OCI-LY7 (cell line): ENCODE results near the gene KRT79. TPM values are rescaled to one million over a fixed set of nuclear protein-coding genes. Genes with fewer than 3 reads are reported as not detected.

Source experiments
- BruUV-seq: library from RNA; stranded (reverse); fragments of 400-500 nt; replicated peaks from 2 replicates; lab custom pipeline; 2021; lab: Mats Ljungman, UMichigan
- CTCF ChIA-PET: fragments of 300-600 bp; sonication (Branson Sonifier 250); formaldehyde crosslinking; loops from one replicate; lab custom pipeline; 2022; ENCODE audit warnings: antibody characterized with exemption; ENCODE audit not compliant: unreplicated experiment; lab: Charles Lee
- POLR2A ChIA-PET: fragments of 300-600 bp; sonication (Branson Sonifier 250); formaldehyde crosslinking; loops from one replicate; lab custom pipeline; 2022; ENCODE audit warnings: antibody characterized with exemption; lab: Charles Lee
- DNase-seq: peaks from one replicate; pipeline ENCODE4 v3.0.0-alpha.2; 2015; ENCODE audit warnings: low spot score
- H2AFZ ChIP-seq: fragments of 200-600 bp; sonication (generic), shearing (Covaris generic); 2 replicates; pipeline ENCODE4 v1.6.1; 2014; ENCODE audit warnings: mild to moderate bottlenecking, antibody characterized with exemption, low read length, moderate library complexity
- H3K27ac ChIP-seq: fragments of 200-600 bp; sonication (generic); 2 replicates; pipeline ENCODE4 v1.5.1; 2014; ENCODE audit warnings: mixed run types, low read depth, mild to moderate bottlenecking, moderate library complexity, low read length, inconsistent platforms; ENCODE audit not compliant: poor library complexity, severe bottlenecking
- H3K36me3 ChIP-seq: fragments of 200-600 bp; sonication (generic); 2 replicates; pipeline ENCODE4 v1.6.1; 2014; ENCODE audit warnings: mild to moderate bottlenecking, antibody characterized with exemption, low read length, moderate library complexity, mixed read lengths; ENCODE audit not compliant: insufficient read depth
- H3K4me1 ChIP-seq: fragments of 200-600 bp; sonication (generic); 2 replicates; pipeline ENCODE4 v1.5.1; 2014; ENCODE audit warnings: mild to moderate bottlenecking, low read length; ENCODE audit not compliant: insufficient read depth, poor library complexity, severe bottlenecking
- H3K4me2 ChIP-seq: fragments of 200-600 bp; sonication (generic); 2 replicates; pipeline ENCODE4 v1.6.1; 2014; ENCODE audit warnings: mild to moderate bottlenecking, low read length
- H3K4me3 ChIP-seq: fragments of 200-600 bp; sonication (generic); 2 replicates; pipeline ENCODE4 v1.5.1; 2014; ENCODE audit warnings: mild to moderate bottlenecking, low read depth, low read length; ENCODE audit not compliant: poor library complexity, severe bottlenecking
- H3K79me2 ChIP-seq: fragments of 200-600 bp; sonication (generic); 2 replicates; pipeline ENCODE4 v1.6.1; 2016; ENCODE audit warnings: low read depth, mild to moderate bottlenecking, low read length, moderate library complexity, mixed read lengths; ENCODE audit not compliant: insufficient read depth
- H3K9me2 ChIP-seq: fragments of 200-600 bp; sonication (generic); 2 replicates; pipeline ENCODE4 v1.6.1; 2016; ENCODE audit warnings: mild to moderate bottlenecking, low read length, mixed read lengths; ENCODE audit not compliant: insufficient read depth
- H3K9me3 ChIP-seq: fragments of 200-600 bp; sonication (generic); 2 replicates; pipeline ENCODE4 v1.6.1; 2014; ENCODE audit warnings: mild to moderate bottlenecking, mixed run types, low read length, mixed read lengths
- H4K20me1 ChIP-seq: fragments of 200-600 bp; sonication (generic); 2 replicates; pipeline ENCODE4 v1.6.1; 2014; ENCODE audit warnings: mild to moderate bottlenecking, antibody characterized with exemption, low read length, moderate library complexity, mixed read lengths; ENCODE audit not compliant: insufficient read depth
- CTCF ChIP-seq: fragments of 200-600 bp; sonication (generic); conservative IDR thresholded peaks from 2 replicates; pipeline ENCODE4 v1.5.1; 2014; ENCODE audit warnings: mild to moderate bottlenecking, antibody characterized with exemption, low read length, moderate library complexity, mixed read lengths
- EZH2phosphoT487 ChIP-seq: fragments of 200-600 bp; sonication (generic); IDR thresholded peaks from 2 replicates; pipeline ENCODE4 v1.6.1; 2018; ENCODE audit warnings: low read depth, borderline replicate concordance, mild to moderate bottlenecking, mixed run types, antibody characterized with exemption, low read length, moderate library complexity, mixed read lengths
- intact Hi-C: fragments of 100-400 bp; cut with micrococcal nuclease; formaldehyde crosslinking; loops from one replicate; pipeline ENCODE4 v1.10.0; 2022; ENCODE audit not compliant: unreplicated experiment
- total RNA-seq, 2 experiments: library from RNA; depleted of rRNA in 1 of 2; stranded (reverse); fragments of >200 nt in 1 of 2; shearing (Covaris generic) in 1 of 2; gene quantifications; 2 replicates each; pipeline ENCODE4 v1.2.3, GENCODE V29; 2014 to 2022

The KRT79 gene
- total RNA-seq, 2 experiments from 2014 or later = not detected

GRCh38 chr12:52774629-52775250 lies 59.4 kb downstream of the KRT79 start:
- ChIA-PET CTCF (no interaction called here), POLR2A (interaction anchor here (0.6 to 0.7 kb wide), 2 partner anchors 52 to 1782 kb away, joined by 3 to 4 read pairs; no protein-coding TSS in a partner anchor)
- Histone ChIP-seq H3K4me2 (no peak overlapping the region), H3K4me1 (no peaks in the 10 kb centered on the region), H4K20me1 (no peaks in the 10 kb centered on the region; the same call in 1 of the 2 replicates), H3K27ac (no peak overlapping the region), H3K9me2 (no peaks in the 10 kb centered on the region), H3K79me2 (no peaks in the 10 kb centered on the region), H2AFZ (no peak overlapping the region), H3K4me3 (no peak overlapping the region), H3K9me3 (no peaks in the 10 kb centered on the region), H3K36me3 (no peaks in the 10 kb centered on the region)
- TF ChIP-seq EZH2phosphoT487 (no peak), CTCF (no peak)
- DNase-seq = no peak
- no TSS peak for BruUV-seq
- intact Hi-C loops = no loop called here

GRCh38 chr12:52772772-52773171 lies 61.3 kb downstream of the KRT79 start:
- no peak overlapping the region for H3K27ac ChIP-seq
- no peak overlapping the region for H2AFZ ChIP-seq
- ChIA-PET CTCF (no interaction called here), POLR2A (interaction anchor here (1.0 kb wide), 1 partner anchor 8 kb away, joined by 3 read pairs; no protein-coding TSS in a partner anchor)
- H4K20me1 ChIP-seq = no peaks in the 10 kb centered on the region; the same call in 1 of the 2 replicates
- intact Hi-C loops = no loop called here
- no peaks in the 10 kb centered on the region for H3K9me3 ChIP-seq
- H3K9me2 ChIP-seq = no peaks in the 10 kb centered on the region
- DNase-seq = no peak
- no peaks in the 10 kb centered on the region for H3K4me1 ChIP-seq
- H3K36me3 ChIP-seq = no peaks in the 10 kb centered on the region
- H3K4me2 ChIP-seq = no peak overlapping the region
- no peak overlapping the region for H3K4me3 ChIP-seq
- H3K79me2 ChIP-seq = no peaks in the 10 kb centered on the region
- BruUV-seq = no TSS peak
- TF ChIP-seq CTCF (no peak), EZH2phosphoT487 (no peak)

GRCh38 chr12:52772188-52772587 lies 61.9 kb downstream of the KRT79 start:
- Histone ChIP-seq H2AFZ (no peak overlapping the region), H3K4me2 (no peak overlapping the region), H3K9me2 (no peaks in the 10 kb centered on the region), H3K9me3 (no peaks in the 10 kb centered on the region), H3K4me3 (no peak overlapping the region), H3K79me2 (no peaks in the 10 kb centered on the region), H3K4me1 (no peaks in the 10 kb centered on the region), H4K20me1 (no peaks in the 10 kb centered on the region; the same call in 1 of the 2 replicates), H3K36me3 (no peaks in the 10 kb centered on the region), H3K27ac (no peak overlapping the region)
- CTCF ChIA-PET = no interaction called here
- intact Hi-C loops = no loop called here
- POLR2A ChIA-PET = no interaction called here
- TF ChIP-seq EZH2phosphoT487 = no peak
- no peak for TF ChIP-seq CTCF
- BruUV-seq = no TSS peak
- no peak for DNase-seq
